DND-41 (cell line): ENCODE data around the gene AJM1.
"Not testable (repeated sequence)": the region's sequence is repeated elsewhere in the genome, so short reads cannot be mapped to it uniquely, and the experiment has no call there.

Source experiments
- ATAC-seq: fragments of 200-7000 bp; cut with Tn5 transposase; 3 replicates; pipeline ENCODE4 v1.9.1; 2021; ENCODE audit warnings: low read depth; ENCODE audit not compliant: insufficient read depth
- DNase-seq: peaks from one replicate; pipeline ENCODE4 v3.0.0-alpha.2; 2020
- H2AFZ ChIP-seq: 2 replicates; pipeline ENCODE4 v1.6.0; 2012; ENCODE audit warnings: low read depth, low read length
- H3K27ac ChIP-seq: 2 replicates; pipeline ENCODE4 v1.5.1; 2012; ENCODE audit warnings: low read length, inconsistent platforms
- H3K27me3 ChIP-seq: fragments of 200-600 bp; sonication (generic); 2 replicates; pipeline ENCODE4 v1.6.0; 2012; ENCODE audit warnings: low read length, mild to moderate bottlenecking, inconsistent platforms; ENCODE audit not compliant: insufficient read depth, poor library complexity
- H3K36me3 ChIP-seq: 2 replicates; pipeline ENCODE4 v1.5.1; 2012; ENCODE audit warnings: low read length, inconsistent platforms; ENCODE audit not compliant: insufficient read depth
- H3K4me1 ChIP-seq: 2 replicates; pipeline ENCODE4 v1.5.1; 2012; ENCODE audit warnings: mild to moderate bottlenecking, low read length; ENCODE audit not compliant: insufficient read depth
- H3K4me2 ChIP-seq: 2 replicates; pipeline ENCODE4 v1.6.0; 2012; ENCODE audit warnings: mild to moderate bottlenecking, moderate library complexity, low read length, inconsistent platforms; ENCODE audit not compliant: insufficient read depth
- H3K4me3 ChIP-seq, 2 experiments: fragments of 200-600 bp in 1 of 2; shearing (Covaris generic) in 1 of 2; 2 replicates each; pipeline ENCODE4 v1.5.1; 2012 to 2016; ENCODE audit warnings: inconsistent platforms in 2 of 2, low read length in 2 of 2, mild to moderate bottlenecking in 2 of 2, low read depth in 1 of 2, moderate library complexity in 1 of 2
- H3K79me2 ChIP-seq: 2 replicates; pipeline ENCODE4 v1.6.0; 2012; ENCODE audit warnings: low read length, inconsistent platforms; ENCODE audit not compliant: insufficient read depth
- H3K9ac ChIP-seq: 2 replicates; pipeline ENCODE4 v1.6.0; 2012; ENCODE audit warnings: low read depth, mild to moderate bottlenecking, inconsistent platforms, low read length, moderate library complexity
- H3K9me3 ChIP-seq: 2 replicates; pipeline ENCODE4 v1.5.1; 2012; ENCODE audit warnings: low read length, moderate library complexity, mild to moderate bottlenecking, inconsistent platforms; ENCODE audit not compliant: insufficient read depth, severe bottlenecking
- H4K20me1 ChIP-seq: 2 replicates; pipeline ENCODE4 v1.6.0; 2012; ENCODE audit warnings: low read length; ENCODE audit not compliant: insufficient read depth
- EZH2 ChIP-seq: IDR thresholded peaks from 3 replicates; pipeline ENCODE4 v1.6.1; 2012; ENCODE audit warnings: borderline replicate concordance, low read depth, mild to moderate bottlenecking, moderate library complexity, low read length, inconsistent platforms; ENCODE audit not compliant: severe bottlenecking
- TF ChIP-seq, protein P1 (sequence below): IDR thresholded peaks from 2 replicates; pipeline ENCODE4 v1.5.1; 2012; ENCODE audit warnings: borderline replicate concordance, low read length, moderate library complexity, mild to moderate bottlenecking; ENCODE audit not compliant: poor library complexity, severe bottlenecking; ENCODE audit errors: extremely low read depth

AJM1 gene

DNA sequence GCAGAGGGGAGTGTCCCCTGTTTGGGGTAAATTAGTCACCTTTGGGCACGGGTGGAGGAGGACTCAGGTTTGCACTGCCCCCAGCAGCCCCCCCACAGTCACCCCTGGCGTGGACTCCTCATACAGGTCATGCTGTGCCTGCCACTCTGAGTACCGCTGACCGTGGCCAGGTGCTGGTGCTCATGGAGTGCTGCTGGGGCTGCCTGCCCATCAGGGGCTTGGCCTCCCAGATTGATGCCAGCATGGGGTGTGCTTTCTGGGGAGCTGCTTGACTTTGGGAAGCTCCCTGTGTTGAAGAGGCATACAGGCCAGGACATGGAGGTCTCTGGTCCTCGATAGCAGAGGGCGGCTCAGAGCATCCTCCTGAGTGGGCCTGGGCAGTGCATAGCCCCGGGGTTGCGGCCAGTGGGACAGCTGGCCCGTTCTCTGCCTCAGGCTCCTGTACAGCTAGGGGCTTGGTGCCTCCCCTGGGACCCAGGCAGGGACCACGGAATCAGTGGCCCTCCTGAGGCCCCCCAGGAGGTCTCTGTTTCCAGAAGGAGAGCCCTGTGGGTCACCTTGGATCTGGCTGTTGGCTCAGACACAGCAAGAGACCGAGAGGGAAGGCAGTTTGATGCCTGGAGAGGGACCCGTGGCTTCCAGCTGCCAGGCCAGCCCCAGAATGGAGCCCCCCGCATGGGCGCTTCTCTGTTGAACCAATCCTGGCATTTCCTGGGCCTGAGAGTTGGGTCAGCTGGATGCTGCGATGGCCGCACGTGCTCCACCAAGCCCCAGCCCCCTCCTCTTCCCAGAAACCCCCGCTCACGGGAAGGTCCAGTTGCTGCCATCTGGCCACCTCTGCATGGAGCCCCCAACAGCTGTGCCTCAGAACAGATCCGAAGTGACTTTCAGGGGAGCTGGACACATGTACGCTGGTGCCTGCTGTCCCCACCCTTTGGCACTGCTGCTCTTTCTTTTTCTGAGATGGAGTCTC lies 6.1 kb upstream of the AJM1 start:
- no peak overlapping the region for H3K4me3 ChIP-seq
- H4K20me1 ChIP-seq: peaks cover 10% of the 10 kb centered on the region
- H3K79me2 ChIP-seq: no peaks in the 10 kb centered on the region
- no peak overlapping the region for H3K27ac ChIP-seq
- no peak overlapping the region for H3K4me2 ChIP-seq
- no peak for TF ChIP-seq EZH2
- TF ChIP-seq, protein P1, sequence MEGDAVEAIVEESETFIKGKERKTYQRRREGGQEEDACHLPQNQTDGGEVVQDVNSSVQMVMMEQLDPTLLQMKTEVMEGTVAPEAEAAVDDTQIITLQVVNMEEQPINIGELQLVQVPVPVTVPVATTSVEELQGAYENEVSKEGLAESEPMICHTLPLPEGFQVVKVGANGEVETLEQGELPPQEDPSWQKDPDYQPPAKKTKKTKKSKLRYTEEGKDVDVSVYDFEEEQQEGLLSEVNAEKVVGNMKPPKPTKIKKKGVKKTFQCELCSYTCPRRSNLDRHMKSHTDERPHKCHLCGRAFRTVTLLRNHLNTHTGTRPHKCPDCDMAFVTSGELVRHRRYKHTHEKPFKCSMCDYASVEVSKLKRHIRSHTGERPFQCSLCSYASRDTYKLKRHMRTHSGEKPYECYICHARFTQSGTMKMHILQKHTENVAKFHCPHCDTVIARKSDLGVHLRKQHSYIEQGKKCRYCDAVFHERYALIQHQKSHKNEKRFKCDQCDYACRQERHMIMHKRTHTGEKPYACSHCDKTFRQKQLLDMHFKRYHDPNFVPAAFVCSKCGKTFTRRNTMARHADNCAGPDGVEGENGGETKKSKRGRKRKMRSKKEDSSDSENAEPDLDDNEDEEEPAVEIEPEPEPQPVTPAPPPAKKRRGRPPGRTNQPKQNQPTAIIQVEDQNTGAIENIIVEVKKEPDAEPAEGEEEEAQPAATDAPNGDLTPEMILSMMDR: no peak
- no peaks in the 10 kb centered on the region for H3K27me3 ChIP-seq
- ATAC-seq (no peak), DNase-seq (no peak)
- H3K4me1 ChIP-seq: no peaks in the 10 kb centered on the region; the same call in 1 of the 2 replicates
- no peaks in the 10 kb centered on the region for H3K9me3 ChIP-seq
- H2AFZ ChIP-seq: no peak overlapping the region
- peaks cover 57% of the 10 kb centered on the region for H3K36me3 ChIP-seq
- H3K9ac ChIP-seq: no peak overlapping the region

DNA sequence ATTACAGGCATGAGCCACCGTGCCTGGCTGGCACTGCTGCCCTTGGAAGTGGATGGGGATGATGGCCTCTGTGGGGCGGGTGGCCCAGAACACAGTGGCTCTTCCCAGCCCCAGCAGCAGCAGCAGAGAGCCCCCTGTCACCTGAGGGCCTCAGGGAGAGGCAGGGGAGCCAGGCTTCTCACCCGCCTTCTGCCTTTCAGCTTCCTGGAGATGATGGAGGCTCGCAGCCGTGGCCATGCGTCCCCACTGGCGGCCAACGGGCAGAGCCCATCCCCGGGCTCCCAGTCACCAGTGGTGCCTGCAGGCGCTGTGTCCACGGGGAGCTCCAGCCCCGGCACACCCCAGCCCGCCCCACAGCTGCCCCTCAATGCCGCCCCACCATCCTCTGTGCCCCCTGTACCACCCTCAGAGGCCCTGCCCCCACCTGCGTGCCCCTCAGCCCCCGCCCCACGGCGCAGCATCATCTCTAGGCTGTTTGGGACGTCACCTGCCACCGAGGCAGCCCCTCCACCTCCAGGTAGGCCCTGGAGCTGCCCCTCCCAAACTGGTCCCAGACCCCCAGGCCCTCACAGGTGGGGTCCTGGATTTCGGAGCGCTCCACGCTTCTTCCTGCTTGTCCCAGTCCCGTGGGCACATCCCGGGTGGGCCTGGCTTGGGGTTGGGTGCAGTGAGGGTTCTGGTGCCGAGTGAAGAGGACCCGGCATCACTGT lies 5.0 kb upstream of the AJM1 start:
- Histone ChIP-seq H4K20me1 (peaks cover 9% of the 10 kb centered on the region), H3K27me3 (no peaks in the 10 kb centered on the region), H3K4me1 (peaks cover 9% of the 10 kb centered on the region), H3K36me3 (peaks cover 46% of the 10 kb centered on the region), H3K79me2 (no peaks in the 10 kb centered on the region), H3K9ac (no peak overlapping the region), H3K4me2 (no peak overlapping the region), H3K4me3 (no peak overlapping the region), H3K27ac (no peak overlapping the region), H2AFZ (no peak overlapping the region), H3K9me3 (no peaks in the 10 kb centered on the region)
- DNase-seq: no peak
- no peak for ATAC-seq
- TF ChIP-seq, protein P1: no peak
- TF ChIP-seq EZH2: no peak

DNA sequence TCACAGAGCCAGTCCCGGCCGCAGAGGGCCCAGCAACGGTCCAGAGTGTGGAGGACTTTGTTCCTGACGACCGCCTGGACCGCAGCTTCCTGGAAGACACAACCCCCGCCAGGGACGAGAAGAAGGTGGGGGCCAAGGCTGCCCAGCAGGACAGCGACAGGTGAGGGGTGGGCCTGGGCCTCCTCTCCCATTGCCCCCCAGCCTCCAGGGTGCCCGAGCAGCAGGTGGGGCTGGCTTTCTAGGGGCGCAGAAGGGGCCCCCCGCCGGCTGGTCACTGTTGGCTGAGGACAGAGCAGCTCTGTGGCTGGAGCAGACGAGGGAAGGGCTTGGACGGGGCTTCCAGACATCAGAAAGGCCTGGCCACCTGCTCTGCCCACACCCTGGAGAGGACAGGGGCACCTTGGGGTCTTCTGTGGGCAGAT lies 4.4 kb upstream of the AJM1 start:
- not testable (repeated sequence) for DNase-seq, H3K79me2 ChIP-seq, H3K9ac ChIP-seq, H3K9me3 ChIP-seq, H4K20me1 ChIP-seq, H3K4me2 ChIP-seq, H3K27ac ChIP-seq, H3K4me3 ChIP-seq, ATAC-seq, H2AFZ ChIP-seq, H3K27me3 ChIP-seq
- Histone ChIP-seq H3K36me3 (peaks cover 41% of the 10 kb centered on the region), H3K4me1 (peaks cover 14% of the 10 kb centered on the region)
